AG04449 (cell line): ENCODE measurements around the gene CIBAR2.

Experiments used
- CTCF ChIA-PET: fragments of 350-600 bp; formaldehyde crosslinking; extraction: SDS; loops from one replicate; lab custom pipeline; 2021; ENCODE audit warnings: antibody characterized with exemption; lab: Yijun Ruan, JAX
- POLR2A ChIA-PET: fragments of 400-600, 350-600 bp; formaldehyde crosslinking; extraction: SDS; loops from one replicate; lab custom pipeline; 2020; ENCODE audit warnings: antibody characterized with exemption, inconsistent platforms; lab: Yijun Ruan, JAX
- DNase-seq: peaks from one replicate; pipeline ENCODE4 v3.0.0-alpha.2; 2010; ENCODE audit warnings: low read depth, low spot score
- H3K4me3 ChIP-seq: 2 replicates; pipeline ENCODE4 v1.5.1; 2011; ENCODE audit warnings: low read depth, mild to moderate bottlenecking, control low read depth, low read length
- CTCF ChIP-seq: IDR thresholded peaks from one replicate; pipeline ENCODE4 v1.5.1; 2011; ENCODE audit warnings: mild to moderate bottlenecking, moderate library complexity, low read length, control low read depth, inconsistent platforms; ENCODE audit not compliant: insufficient read depth; ENCODE audit errors: missing control alignments

Gene CIBAR2

GRCh38 chr16:85156440-85156839 is 44.2 kb upstream of the CIBAR2 start:
- TF ChIP-seq CTCF, result no peak
- CTCF ChIA-PET, result no interaction called here
- no peak overlapping the region for H3K4me3 ChIP-seq
- POLR2A ChIA-PET, result no interaction called here
- DNase-seq, result no peak

DNA sequence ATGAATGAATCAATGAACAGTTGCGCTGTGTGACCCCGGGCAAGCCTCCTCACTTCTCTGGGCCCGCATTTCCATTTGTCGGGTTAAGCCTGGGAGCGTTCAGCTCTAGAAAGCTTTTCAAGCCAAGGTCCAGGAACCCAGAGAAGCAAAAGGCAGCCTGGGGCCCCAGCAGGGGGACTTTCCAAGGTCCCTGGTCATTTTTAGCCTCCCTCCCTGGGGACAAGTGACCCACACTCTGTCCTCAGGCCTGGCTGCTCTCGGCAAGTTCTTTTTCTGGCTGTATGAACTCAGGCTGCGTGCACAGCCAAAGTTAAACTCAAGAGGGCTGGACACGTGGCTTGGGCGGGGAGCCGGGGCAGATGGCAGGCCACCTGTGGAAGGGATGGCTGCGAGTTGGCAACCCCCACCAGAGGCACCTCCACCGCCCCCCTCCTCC is 41.4 kb upstream of the CIBAR2 start:
- ChIA-PET CTCF (interaction anchor here (0.8 to 0.9 kb wide), 2 partner anchors 22 to 39 kb away, joined by 3 to 4 read pairs; no protein-coding TSS in a partner anchor), POLR2A (interaction anchor here (0.9 kb wide), 1 partner anchor 82 kb away, joined by 3 read pairs; no protein-coding TSS in a partner anchor)
- no peak for DNase-seq
- TF ChIP-seq CTCF, result no peak
- H3K4me3 ChIP-seq, result no peak overlapping the region

GRCh38 chr16:85153046-85153445 is 40.8 kb upstream of the CIBAR2 start:
- CTCF ChIA-PET, result interaction anchor here (0.8 to 0.9 kb wide), 2 partner anchors 23 to 38 kb away, joined by 3 to 4 read pairs; no protein-coding TSS in a partner anchor
- DNase-seq, result no peak
- POLR2A ChIA-PET, result interaction anchor here (0.9 kb wide), 1 partner anchor 83 kb away, joined by 3 read pairs; no protein-coding TSS in a partner anchor
- no peak for TF ChIP-seq CTCF
- no peak overlapping the region for H3K4me3 ChIP-seq

DNA sequence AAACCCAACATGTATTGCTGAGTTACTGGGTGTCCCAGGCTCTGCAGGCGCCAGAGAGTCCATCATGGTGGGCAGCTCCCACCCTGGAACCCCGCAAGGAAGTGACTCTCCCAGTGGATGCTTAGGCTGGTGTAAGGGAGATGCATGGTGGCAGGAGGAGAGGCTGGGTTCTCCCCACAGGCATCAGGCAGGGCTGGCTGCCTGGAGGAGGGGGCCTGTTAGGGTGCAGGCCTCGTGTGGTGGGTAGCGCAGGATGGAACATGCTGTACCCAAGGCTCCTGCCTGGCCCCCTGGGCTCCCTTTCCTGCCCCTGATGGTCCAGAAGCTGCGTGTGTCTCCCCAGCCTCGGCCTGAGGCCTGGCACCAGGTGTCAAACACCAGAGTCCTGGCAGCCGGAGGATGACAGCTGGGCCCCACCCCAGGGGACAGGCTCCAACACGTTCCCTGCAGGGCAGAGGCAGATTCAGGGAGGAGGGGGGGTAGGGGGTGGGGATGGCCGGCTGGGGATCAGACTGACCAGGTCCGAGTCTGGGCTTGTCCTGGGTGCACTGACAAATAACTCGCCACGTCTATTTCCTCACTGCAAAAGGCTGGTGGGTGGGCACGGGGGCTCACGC is 40.2 kb upstream of the CIBAR2 start:
- no peak overlapping the region for H3K4me3 ChIP-seq
- DNase-seq, result no peak
- ChIA-PET CTCF (interaction anchor here (1.0 kb wide), 1 partner anchor 38 kb away, joined by 4 read pairs; no protein-coding TSS in a partner anchor), POLR2A (interaction anchor here (0.9 kb wide), 1 partner anchor 83 kb away, joined by 3 read pairs; no protein-coding TSS in a partner anchor)
- TF ChIP-seq CTCF, result no peak

GRCh38 chr16:85151603-85152413 is 39.5 kb upstream of the CIBAR2 start:
- no peak overlapping the region for H3K4me3 ChIP-seq
- CTCF ChIA-PET, result interaction anchor here (1.0 kb wide), 1 partner anchor 37 kb away, joined by 4 read pairs; no protein-coding TSS in a partner anchor
- no peak for DNase-seq
- TF ChIP-seq CTCF, result no peak
- POLR2A ChIA-PET, result no interaction called here

DNA sequence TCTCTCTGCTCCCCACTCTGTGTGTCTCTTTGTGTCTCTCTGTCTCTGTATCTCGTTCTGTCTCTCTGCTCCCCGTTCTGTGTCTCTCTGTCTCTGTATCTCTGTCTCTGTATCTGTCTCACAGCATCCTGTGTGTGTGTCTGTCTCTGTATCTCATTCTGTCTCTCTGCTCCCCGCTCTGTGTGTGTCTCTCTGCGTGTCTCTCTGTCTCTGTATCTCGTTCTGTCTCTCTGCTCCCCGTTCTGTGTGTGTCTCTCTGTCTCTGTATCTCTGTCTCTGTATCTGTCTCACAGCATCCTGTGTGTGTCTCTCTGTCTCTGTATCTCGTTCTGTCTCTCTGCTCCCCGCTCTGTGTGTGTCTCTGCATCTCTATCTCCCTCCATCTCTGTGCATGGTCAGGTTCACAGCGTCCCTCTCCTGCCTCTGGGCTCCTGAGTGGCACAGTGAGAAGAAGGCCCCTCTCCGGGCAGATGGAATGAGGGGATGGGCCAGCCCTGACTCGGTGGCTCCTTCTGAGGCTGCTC is 38.9 kb upstream of the CIBAR2 start:
- no peak for DNase-seq
- H3K4me3 ChIP-seq, result no peak overlapping the region
- no peak for TF ChIP-seq CTCF
- ChIA-PET CTCF (no interaction called here), POLR2A (no interaction called here)
